Measurements from ENCODE around the gene HVCN1.
"Not testable (repeated sequence)": the region's sequence is repeated elsewhere in the genome, so short reads cannot be mapped to it uniquely, and the experiment has no call there.

HVCN1 gene

GRCh38 chr12:110668480-110669192 is 20.3 kb downstream of the HVCN1 start:
- no peaks in the 10 kb centered on the region for H3K9me3 ChIP-seq (ENCODE audit: control insufficient read depth, insufficient read depth, low read length)
- H3K27me3 ChIP-seq (ENCODE audit: control insufficient read depth, insufficient read depth, low read length) = no peaks in the 10 kb centered on the region
- no peak for DNase-seq (ENCODE audit: low read depth, low spot score)
- H3K4me1 ChIP-seq (ENCODE audit: control insufficient read depth, insufficient read depth, low read length) = peaks cover 1% of the 10 kb centered on the region; the same call in 1 of the 2 replicates
- H3K36me3 ChIP-seq (ENCODE audit: control insufficient read depth, insufficient read depth, low read length) = no peaks in the 10 kb centered on the region
- WGBS (ENCODE audit: insufficient coverage, insufficient read length) = no CpG with 5 or more reads among the region's 12 CpGs
- no peak overlapping the region for H3K27ac ChIP-seq (ENCODE audit: low read length)
- H3K4me3 ChIP-seq (ENCODE audit: low read length) = no peak overlapping the region

- no peaks in the 10 kb centered on the region for H3K9me3 ChIP-seq (ENCODE audit: control insufficient read depth, insufficient read depth, low read length)
- H3K27me3 ChIP-seq (ENCODE audit: control insufficient read depth, insufficient read depth, low read length) = no peaks in the 10 kb centered on the region
- H3K4me1 ChIP-seq (ENCODE audit: control insufficient read depth, insufficient read depth, low read length) = peaks cover 1% of the 10 kb centered on the region; the same call in 1 of the 2 replicates
- H3K27ac ChIP-seq (ENCODE audit: low read length) = no peak overlapping the region
- no peak for DNase-seq (ENCODE audit: low read depth, low spot score)
- H3K36me3 ChIP-seq (ENCODE audit: control insufficient read depth, insufficient read depth, low read length) = no peaks in the 10 kb centered on the region
- no CpG with 5 or more reads among the region's 3 CpGs for WGBS (ENCODE audit: insufficient coverage, insufficient read length)
- H3K4me3 ChIP-seq (ENCODE audit: low read length) = no peak overlapping the region
Observed at GRCh38 chr12:110667671-110668070, 21.2 kb downstream of the HVCN1 start.

GRCh38 chr12:110666892-110667291 is 22.0 kb downstream of the HVCN1 start:
- H3K4me3 ChIP-seq (ENCODE audit: low read length) = no peak overlapping the region
- DNase-seq (ENCODE audit: low read depth, low spot score) = no peak
- WGBS (ENCODE audit: insufficient coverage, insufficient read length) = no CpG with 5 or more reads among the region's 6 CpGs

GRCh38 chr12:110661337-110661972 is 27.5 kb downstream of the HVCN1 start:
- H3K36me3 ChIP-seq (ENCODE audit: control insufficient read depth, insufficient read depth, low read length) = no peaks in the 10 kb centered on the region
- 0 out of 2 replicates have a peak, but pooled peaks cover 1% of the 10 kb centered on the region for H3K4me1 ChIP-seq (ENCODE audit: control insufficient read depth, insufficient read depth, low read length)
- WGBS (ENCODE audit: insufficient coverage, insufficient read length) = no CpG with 5 or more reads among the region's 23 CpGs
- H3K27ac ChIP-seq (ENCODE audit: low read length) = no peak overlapping the region
- H3K4me3 ChIP-seq (ENCODE audit: low read length) = no peak overlapping the region
- H3K27me3 ChIP-seq (ENCODE audit: control insufficient read depth, insufficient read depth, low read length) = no peaks in the 10 kb centered on the region
- no peaks in the 10 kb centered on the region for H3K9me3 ChIP-seq (ENCODE audit: control insufficient read depth, insufficient read depth, low read length)
- DNase-seq (ENCODE audit: low read depth, low spot score) = no peak

More at GRCh38 chr12:110666892-110667291, 22.0 kb downstream of the HVCN1 start:
- H3K36me3 ChIP-seq (ENCODE audit: control insufficient read depth, insufficient read depth, low read length) = no peaks in the 10 kb centered on the region
- H3K27me3 ChIP-seq (ENCODE audit: control insufficient read depth, insufficient read depth, low read length) = no peaks in the 10 kb centered on the region
- peaks cover 1% of the 10 kb centered on the region; the same call in 1 of the 2 replicates for H3K4me1 ChIP-seq (ENCODE audit: control insufficient read depth, insufficient read depth, low read length)
- no peak overlapping the region for H3K27ac ChIP-seq (ENCODE audit: low read length)
- H3K9me3 ChIP-seq (ENCODE audit: control insufficient read depth, insufficient read depth, low read length) = no peaks in the 10 kb centered on the region

GRCh38 chr12:110658878-110659277 is 30.0 kb downstream of the HVCN1 start:
- Histone ChIP-seq H3K36me3 (ENCODE audit: control insufficient read depth, insufficient read depth, low read length) (no peaks in the 10 kb centered on the region), H3K4me3 (ENCODE audit: low read length) (no peak overlapping the region), H3K4me1 (ENCODE audit: control insufficient read depth, insufficient read depth, low read length) (peaks cover 7% of the 10 kb centered on the region; the same call in 1 of the 2 replicates), H3K27ac (ENCODE audit: low read length) (no peak overlapping the region), H3K27me3 (ENCODE audit: control insufficient read depth, insufficient read depth, low read length) (no peaks in the 10 kb centered on the region), H3K9me3 (ENCODE audit: control insufficient read depth, insufficient read depth, low read length) (no peaks in the 10 kb centered on the region)
- WGBS (ENCODE audit: insufficient coverage, insufficient read length) = no CpG with 5 or more reads among the region's 3 CpGs
- DNase-seq (ENCODE audit: low read depth, low spot score) = no peak

- Histone ChIP-seq H3K9me3 (ENCODE audit: control insufficient read depth, insufficient read depth, low read length) (no peaks in the 10 kb centered on the region), H3K36me3 (ENCODE audit: control insufficient read depth, insufficient read depth, low read length) (no peaks in the 10 kb centered on the region), H3K27me3 (ENCODE audit: control insufficient read depth, insufficient read depth, low read length) (no peaks in the 10 kb centered on the region), H3K27ac (ENCODE audit: low read length) (no peak overlapping the region), H3K4me3 (ENCODE audit: low read length) (no peak overlapping the region), H3K4me1 (ENCODE audit: control insufficient read depth, insufficient read depth, low read length) (peaks cover 7% of the 10 kb centered on the region; the same call in 1 of the 2 replicates)
- WGBS (ENCODE audit: insufficient coverage, insufficient read length) = no CpG with 5 or more reads among the region's 9 CpGs
- no peak for DNase-seq (ENCODE audit: low read depth, low spot score)
Observed at GRCh38 chr12:110658242-110658641, 30.7 kb downstream of the HVCN1 start.

- Histone ChIP-seq H3K27ac (ENCODE audit: low read length) (no peak overlapping the region), H3K4me3 (ENCODE audit: low read length) (no peak overlapping the region), H3K36me3 (ENCODE audit: control insufficient read depth, insufficient read depth, low read length) (no peaks in the 10 kb centered on the region), H3K27me3 (ENCODE audit: control insufficient read depth, insufficient read depth, low read length) (no peaks in the 10 kb centered on the region), H3K9me3 (ENCODE audit: control insufficient read depth, insufficient read depth, low read length) (no peaks in the 10 kb centered on the region), H3K4me1 (ENCODE audit: control insufficient read depth, insufficient read depth, low read length) (peaks cover 7% of the 10 kb centered on the region; the same call in 1 of the 2 replicates)
- WGBS (ENCODE audit: insufficient coverage, insufficient read length) = no CpG with 5 or more reads among the region's 9 CpGs
- no peak for DNase-seq (ENCODE audit: low read depth, low spot score)
Observed at GRCh38 chr12:110657747-110658146, 31.2 kb downstream of the HVCN1 start.

GRCh38 chr12:110656071-110656655 is 32.8 kb downstream of the HVCN1 start:
- Histone ChIP-seq H3K4me1 (ENCODE audit: control insufficient read depth, insufficient read depth, low read length) (peaks cover 7% of the 10 kb centered on the region; the same call in 1 of the 2 replicates), H3K27ac (ENCODE audit: low read length) (no peak overlapping the region), H3K27me3 (ENCODE audit: control insufficient read depth, insufficient read depth, low read length) (no peaks in the 10 kb centered on the region), H3K36me3 (ENCODE audit: control insufficient read depth, insufficient read depth, low read length) (no peaks in the 10 kb centered on the region), H3K9me3 (ENCODE audit: control insufficient read depth, insufficient read depth, low read length) (no peaks in the 10 kb centered on the region), H3K4me3 (ENCODE audit: low read length) (no peak overlapping the region)
- DNase-seq (ENCODE audit: low read depth, low spot score) = no peak
- WGBS (ENCODE audit: insufficient coverage, insufficient read length) = no CpG with 5 or more reads among the region's 11 CpGs

- not testable (repeated sequence) for H3K4me3 ChIP-seq (ENCODE audit: low read length); H3K36me3 ChIP-seq (ENCODE audit: control insufficient read depth, insufficient read depth, low read length); H3K27ac ChIP-seq (ENCODE audit: low read length); H3K4me1 ChIP-seq (ENCODE audit: control insufficient read depth, insufficient read depth, low read length); H3K9me3 ChIP-seq (ENCODE audit: control insufficient read depth, insufficient read depth, low read length); H3K27me3 ChIP-seq (ENCODE audit: control insufficient read depth, insufficient read depth, low read length); DNase-seq (ENCODE audit: low read depth, low spot score)
- no CpG with 5 or more reads among the region's 10 CpGs for WGBS (ENCODE audit: insufficient coverage, insufficient read length)
Observed at GRCh38 chr12:110654238-110654637, 34.7 kb downstream of the HVCN1 start.

GRCh38 chr12:110649341-110649847 is 39.5 kb downstream of the HVCN1 start:
- no CpG with 5 or more reads among the region's 11 CpGs for WGBS (ENCODE audit: insufficient coverage, insufficient read length)
- no peak overlapping the region for H3K4me3 ChIP-seq (ENCODE audit: low read length)

More at GRCh38 chr12:110649341-110649847, 39.5 kb downstream of the HVCN1 start:
- H3K9me3 ChIP-seq (ENCODE audit: control insufficient read depth, insufficient read depth, low read length) = no peaks in the 10 kb centered on the region
- H3K27ac ChIP-seq (ENCODE audit: low read length) = no peak overlapping the region
- H3K27me3 ChIP-seq (ENCODE audit: control insufficient read depth, insufficient read depth, low read length) = no peaks in the 10 kb centered on the region
- H3K4me1 ChIP-seq (ENCODE audit: control insufficient read depth, insufficient read depth, low read length) = 0 out of 2 replicates have a peak, but pooled peaks cover 1% of the 10 kb centered on the region
- peaks cover 2% of the 10 kb centered on the region; the same call in 1 of the 2 replicates for H3K36me3 ChIP-seq (ENCODE audit: control insufficient read depth, insufficient read depth, low read length)
- DNase-seq (ENCODE audit: low read depth, low spot score) = no peak
